Stimulated activated CD4-positive, alpha-beta T cell treated with anti-CD3 and anti-CD28 coated beads, Interleukin-15, amount 100 ng/mL, for 24 hours (primary cell): Measurements from ENCODE around the gene ARMC12.
"Not testable (repeated sequence)": the region's sequence is repeated elsewhere in the genome, so short reads cannot be mapped to it uniquely, and the experiment has no call there.

Source experiments
- DNase-seq: peaks from one replicate; pipeline ENCODE4 v3.0.0-alpha.2; 2020

Gene ARMC12

GRCh38 chr6:35719404-35719829, 17.4 kb upstream of the ARMC12 start:
- peak; percentile 41 for DNase-seq

- DNase-seq: peak; percentile 60
Measured at GRCh38 chr6:35719830-35720733, 16.8 kb upstream of the ARMC12 start.

- DNase-seq: no peak
Measured at GRCh38 chr6:35722121-35722761, 14.6 kb upstream of the ARMC12 start.

GRCh38 chr6:35723587-35723986, 13.2 kb upstream of the ARMC12 start:
- DNase-seq: no peak

DNA sequence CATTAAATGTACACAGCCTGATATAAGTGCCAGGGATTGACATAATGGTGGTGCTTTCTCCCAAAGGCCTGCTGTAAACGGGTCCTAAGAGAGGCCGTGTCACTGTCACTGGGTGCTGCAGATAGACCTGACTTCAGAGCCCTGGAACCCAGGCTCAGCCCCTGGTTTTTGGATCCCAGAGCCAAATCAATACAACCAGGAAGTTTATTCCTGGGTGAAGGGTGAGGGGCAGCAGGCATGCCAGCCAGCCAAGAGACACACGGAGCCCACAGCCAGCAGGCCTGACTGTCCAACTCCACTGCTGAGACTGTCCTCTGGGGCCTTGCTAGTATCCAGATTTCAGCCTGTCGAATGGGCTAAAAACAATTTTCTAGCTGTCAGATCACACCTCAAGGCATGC, 12.8 kb upstream of the ARMC12 start:
- no peak for DNase-seq

- no peak for DNase-seq
Measured at GRCh38 chr6:35724471-35724870, 12.4 kb upstream of the ARMC12 start.

DNA sequence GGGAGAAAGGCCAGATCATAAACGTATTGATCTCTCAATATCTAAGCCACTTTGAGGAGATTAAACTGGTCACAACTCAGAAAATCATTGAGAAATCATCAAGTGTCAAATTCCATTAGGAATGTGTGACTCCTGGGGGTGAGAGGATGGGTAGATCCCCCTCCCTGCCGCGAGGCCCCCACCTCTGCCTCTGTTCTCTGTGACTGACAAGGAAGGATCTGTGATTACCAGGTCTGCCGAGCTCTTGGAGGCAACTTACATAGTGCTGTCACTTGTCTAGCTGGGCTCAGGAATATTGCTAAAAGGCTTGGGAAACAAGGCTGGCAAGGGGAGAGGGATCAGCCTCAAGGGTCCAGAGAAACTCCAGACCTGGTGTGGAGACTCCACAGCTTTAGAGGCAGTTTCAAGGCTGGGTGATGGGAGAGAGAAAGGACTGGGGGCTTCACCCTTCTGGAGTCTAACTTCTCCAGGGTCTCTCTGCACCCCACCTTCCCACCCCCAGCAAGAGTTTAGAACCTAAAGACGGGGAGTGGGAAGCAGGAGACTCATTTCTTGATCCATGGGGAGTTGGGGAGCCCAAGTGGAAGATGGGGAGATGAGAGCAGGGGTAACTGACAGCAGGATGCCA, 11.6 kb upstream of the ARMC12 start:
- DNase-seq: no peak

DNA sequence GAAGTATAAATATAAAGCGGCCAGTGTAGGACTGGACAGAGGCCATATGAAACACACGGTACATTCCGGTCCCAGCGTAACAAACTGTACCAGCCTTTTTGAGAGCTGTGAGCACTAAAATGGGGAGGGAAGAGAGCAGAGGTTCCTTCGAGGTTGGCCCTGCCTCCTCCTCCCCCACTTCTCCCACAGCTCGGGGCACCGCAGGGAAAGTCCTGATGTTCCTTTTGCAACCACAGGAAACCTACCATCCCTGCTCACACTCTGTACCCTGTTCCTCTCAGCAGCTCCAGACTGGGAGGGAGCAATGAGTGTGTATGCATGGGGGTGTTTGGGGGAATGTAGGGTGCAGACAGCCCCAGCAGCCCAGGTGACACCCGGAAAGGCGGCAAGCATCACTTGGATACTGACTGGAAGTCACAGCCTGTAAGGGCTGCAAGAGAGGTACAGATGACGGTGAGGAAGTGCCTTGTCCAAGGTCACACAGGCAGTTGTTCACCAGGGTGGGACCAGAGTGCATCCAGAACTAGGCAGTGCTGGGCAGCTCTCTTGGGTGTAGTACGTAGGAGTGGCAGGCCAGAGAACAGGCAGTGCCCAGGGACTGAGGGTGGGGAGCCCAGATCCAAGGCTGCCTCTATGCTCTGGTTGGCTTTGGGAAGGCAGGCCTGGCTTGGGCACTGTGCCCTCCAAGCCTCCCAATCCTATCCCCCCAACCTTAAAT, 11.0 kb upstream of the ARMC12 start:
- peak; percentile 33 for DNase-seq

GRCh38 chr6:35727231-35727934, 9.4 kb upstream of the ARMC12 start:
- DNase-seq: peak; percentile 59

- DNase-seq: peak; percentile 88
Measured at GRCh38 chr6:35727935-35728682, 8.7 kb upstream of the ARMC12 start.

GRCh38 chr6:35728683-35729678, 7.9 kb upstream of the ARMC12 start:
- DNase-seq: peak; percentile 39

- no peak for DNase-seq
Measured at GRCh38 chr6:35729722-35730121, 7.1 kb upstream of the ARMC12 start.

- no peak for DNase-seq
Measured at GRCh38 chr6:35730745-35731413, 6.0 kb upstream of the ARMC12 start.

GRCh38 chr6:35731414-35731735, 5.5 kb upstream of the ARMC12 start:
- peak; percentile 98 for DNase-seq

- peak; percentile 98 for DNase-seq
Measured at GRCh38 chr6:35731736-35732532, 4.9 kb upstream of the ARMC12 start.

- DNase-seq: no peak
Measured at GRCh38 chr6:35733633-35734032, 3.2 kb upstream of the ARMC12 start.

GRCh38 chr6:35734319-35734718, 2.5 kb upstream of the ARMC12 start:
- not testable (repeated sequence) for DNase-seq

GRCh38 chr6:35735452-35735851, 1.4 kb upstream of the ARMC12 start:
- no peak for DNase-seq
